ENCODE data around the gene GXYLT1. TPM values are rescaled to one million over a fixed set of nuclear protein-coding genes. Genes with fewer than 3 reads are reported as not detected.

The GXYLT1 gene
- total and polyA plus RNA-seq, 9 of the 15 experiments (the other 6 are each of a cell fraction or from before 2014, with no cell fraction given) = 1.4 to 9.3 (median 5.5) TPM

Other genes with a start within 250 kb of the GXYLT1 start
- 10.6 and 12.4 TPM in 2 replicates for gene YAF2, start 93.4 kb upstream of the GXYLT1 start, total RNA-seq (2014; rRNA removed)
- 22.0 and 22.3 TPM in 2 replicates for gene YAF2, start 93.4 kb upstream of the GXYLT1 start, total RNA-seq (2014; rRNA removed; fragmentation: Illumina TruSeq; extraction: Trizol)
- gene YAF2, start 93.4 kb upstream of the GXYLT1 start, total RNA-seq (2015; rRNA removed; fragmentation: Illumina TruSeq; extraction: Trizol) = 15.9 and 20.3 TPM in 2 replicates
- gene YAF2, start 93.4 kb upstream of the GXYLT1 start, total RNA-seq (2021) = 25.4 and 26.4 TPM in 2 replicates
- gene YAF2, start 93.4 kb upstream of the GXYLT1 start, polyA plus RNA-seq (2011; rRNA removed) = 17.4 and 26.1 TPM in 2 replicates
- gene YAF2, start 93.4 kb upstream of the GXYLT1 start, polyA plus RNA-seq (2014; fragmentation: Illumina TruSeq; extraction: Trizol) = 19.1 and 22.9 TPM in 2 replicates
- 10 to 100 TPM; 14.9 to 19.6 TPM for gene YAF2, start 93.4 kb upstream of the GXYLT1 start, polyA plus RNA-seq (2014; fragmentation: Nextera tagmentation; extraction: Ambion mirVana)
- 18.1 and 21.3 TPM in 2 replicates for gene YAF2, start 93.4 kb upstream of the GXYLT1 start, polyA plus RNA-seq (2014; rRNA removed)
- gene ZCRB1, start 181.2 kb upstream of the GXYLT1 start, total RNA-seq (2014; rRNA removed) = 36.0 and 46.5 TPM in 2 replicates
- gene ZCRB1, start 181.2 kb upstream of the GXYLT1 start, total RNA-seq (2014; rRNA removed; fragmentation: Illumina TruSeq; extraction: Trizol) = 51.0 and 64.9 TPM in 2 replicates
- gene ZCRB1, start 181.2 kb upstream of the GXYLT1 start, total RNA-seq (2015; rRNA removed; fragmentation: Illumina TruSeq; extraction: Trizol) = 57.6 and 66.2 TPM in 2 replicates
- 46.6 and 48.9 TPM in 2 replicates for gene ZCRB1, start 181.2 kb upstream of the GXYLT1 start, total RNA-seq (2021)
- 33.4 and 36.0 TPM in 2 replicates for gene ZCRB1, start 181.2 kb upstream of the GXYLT1 start, polyA plus RNA-seq (2011; rRNA removed)
- 76.9 and 102 TPM in 2 replicates for gene ZCRB1, start 181.2 kb upstream of the GXYLT1 start, polyA plus RNA-seq (2014; fragmentation: Illumina TruSeq; extraction: Trizol)
- 10 to 100 TPM; 60.1 to 65.9 TPM for gene ZCRB1, start 181.2 kb upstream of the GXYLT1 start, polyA plus RNA-seq (2014; fragmentation: Nextera tagmentation; extraction: Ambion mirVana)
- 42.4 and 48.5 TPM in 2 replicates for gene ZCRB1, start 181.2 kb upstream of the GXYLT1 start, polyA plus RNA-seq (2014; rRNA removed)
- 71.0 and 85.8 TPM in 2 replicates for gene PPHLN1, start 181.3 kb upstream of the GXYLT1 start, total RNA-seq (2014; rRNA removed)
- 93.2 and 111 TPM in 2 replicates for gene PPHLN1, start 181.3 kb upstream of the GXYLT1 start, total RNA-seq (2014; rRNA removed; fragmentation: Illumina TruSeq; extraction: Trizol)
- 78.3 and 88.7 TPM in 2 replicates for gene PPHLN1, start 181.3 kb upstream of the GXYLT1 start, total RNA-seq (2015; rRNA removed; fragmentation: Illumina TruSeq; extraction: Trizol)
- 64.2 and 66.3 TPM in 2 replicates for gene PPHLN1, start 181.3 kb upstream of the GXYLT1 start, total RNA-seq (2021)
- gene PPHLN1, start 181.3 kb upstream of the GXYLT1 start, polyA plus RNA-seq (2011; rRNA removed) = 91.7 and 112 TPM in 2 replicates
- gene PPHLN1, start 181.3 kb upstream of the GXYLT1 start, polyA plus RNA-seq (2014; fragmentation: Illumina TruSeq; extraction: Trizol) = 92.0 and 93.6 TPM in 2 replicates
- 100 to 1,000 TPM; 105 to 112 TPM for gene PPHLN1, start 181.3 kb upstream of the GXYLT1 start, polyA plus RNA-seq (2014; fragmentation: Nextera tagmentation; extraction: Ambion mirVana)
- 85.4 and 97.7 TPM in 2 replicates for gene PPHLN1, start 181.3 kb upstream of the GXYLT1 start, polyA plus RNA-seq (2014; rRNA removed)